ENCODE measurements around the gene PHETA2. TPM values are rescaled to one million over a fixed set of nuclear protein-coding genes. Genes with fewer than 3 reads are reported as not detected.

The PHETA2 gene
- total and polyA plus RNA-seq, 5 experiments from 2014 or later: 0.08 to 1.6 (median 0.17) TPM

DNA sequence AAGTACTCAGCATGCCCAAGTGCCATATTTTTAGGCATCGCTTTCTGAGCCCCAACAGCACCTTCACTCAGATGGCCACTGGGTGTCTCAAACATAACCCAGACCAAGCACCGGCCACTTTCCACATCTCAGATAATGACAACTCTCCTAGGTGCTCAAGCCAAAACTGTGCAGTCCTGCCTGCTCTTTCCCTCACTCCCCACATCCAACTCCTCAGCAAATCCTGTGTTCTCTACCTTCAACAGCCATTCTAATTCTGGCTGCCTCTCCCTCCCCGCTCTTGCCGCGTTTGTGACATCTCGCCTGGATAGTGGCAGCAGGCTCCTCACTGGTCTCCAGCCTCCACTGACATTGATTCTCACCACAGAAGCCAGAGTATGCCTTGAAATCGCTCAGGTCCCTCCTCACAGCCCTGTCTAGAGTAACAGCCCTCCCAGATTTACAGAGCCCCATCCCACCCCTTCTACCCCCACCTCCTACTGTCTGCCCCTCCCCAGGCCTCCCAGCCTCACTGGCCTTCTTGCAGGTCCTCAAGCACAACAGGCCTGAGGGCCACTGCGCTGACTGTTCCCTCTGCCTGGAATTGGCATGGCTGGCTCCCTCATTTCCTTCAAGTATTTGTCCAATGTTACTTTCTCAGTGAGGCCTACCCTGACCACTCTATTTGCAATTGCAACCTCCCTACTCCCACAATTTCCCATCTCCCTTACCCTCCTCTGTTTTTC lies 1.3 kb upstream of the PHETA2 start:
- H3K27ac Mint-ChIP-seq: peak overlapping the region in 7 of 10 donors; percentile 5 to 83 (median 67)
- no peaks in the 10 kb centered on the region for H3K27me3 Mint-ChIP-seq
- POLR2A ChIA-PET: interaction anchor here (2.2 kb wide), 1 partner anchor 18 kb away, joined by 9 read pairs; the partner anchor contains the start of gene NDUFA6
- no peaks in the 10 kb centered on the region for H3K9me3 Mint-ChIP-seq
- H3K36me3 Mint-ChIP-seq: peaks cover 0 to 2% (median 0%) of the 10 kb centered on the region in 3 donors
- ATAC-seq: no peak
- H3K4me3 Mint-ChIP-seq: peak overlapping the region; percentile 33 to 97 (median 69)
- DNase-seq: no peak
- H3K4me1 Mint-ChIP-seq: peaks cover 15 to 55% (median 38%) of the 10 kb centered on the region in 4 donors

GRCh38 chr22:42073621-42074041 lies 417 bp upstream of the PHETA2 start:
- H3K27ac Mint-ChIP-seq: peak overlapping the region in 8 of 10 donors; percentile 20 to 91 (median 73)
- no peaks in the 10 kb centered on the region for H3K36me3 Mint-ChIP-seq
- no peaks in the 10 kb centered on the region for H3K27me3 Mint-ChIP-seq
- peak overlapping the region; percentile 33 to 97 (median 68) for H3K4me3 Mint-ChIP-seq
- no peaks in the 10 kb centered on the region for H3K9me3 Mint-ChIP-seq
- POLR2A ChIA-PET: interaction anchor here (2.2 kb wide), 1 partner anchor 17 kb away, joined by 9 read pairs; the partner anchor contains the start of gene NDUFA6
- H3K4me1 Mint-ChIP-seq: peaks cover 15 to 59% (median 41%) of the 10 kb centered on the region in 4 donors
- ATAC-seq (no peak), DNase-seq (peak in 1 of 10 donors; percentile 10)

DNA sequence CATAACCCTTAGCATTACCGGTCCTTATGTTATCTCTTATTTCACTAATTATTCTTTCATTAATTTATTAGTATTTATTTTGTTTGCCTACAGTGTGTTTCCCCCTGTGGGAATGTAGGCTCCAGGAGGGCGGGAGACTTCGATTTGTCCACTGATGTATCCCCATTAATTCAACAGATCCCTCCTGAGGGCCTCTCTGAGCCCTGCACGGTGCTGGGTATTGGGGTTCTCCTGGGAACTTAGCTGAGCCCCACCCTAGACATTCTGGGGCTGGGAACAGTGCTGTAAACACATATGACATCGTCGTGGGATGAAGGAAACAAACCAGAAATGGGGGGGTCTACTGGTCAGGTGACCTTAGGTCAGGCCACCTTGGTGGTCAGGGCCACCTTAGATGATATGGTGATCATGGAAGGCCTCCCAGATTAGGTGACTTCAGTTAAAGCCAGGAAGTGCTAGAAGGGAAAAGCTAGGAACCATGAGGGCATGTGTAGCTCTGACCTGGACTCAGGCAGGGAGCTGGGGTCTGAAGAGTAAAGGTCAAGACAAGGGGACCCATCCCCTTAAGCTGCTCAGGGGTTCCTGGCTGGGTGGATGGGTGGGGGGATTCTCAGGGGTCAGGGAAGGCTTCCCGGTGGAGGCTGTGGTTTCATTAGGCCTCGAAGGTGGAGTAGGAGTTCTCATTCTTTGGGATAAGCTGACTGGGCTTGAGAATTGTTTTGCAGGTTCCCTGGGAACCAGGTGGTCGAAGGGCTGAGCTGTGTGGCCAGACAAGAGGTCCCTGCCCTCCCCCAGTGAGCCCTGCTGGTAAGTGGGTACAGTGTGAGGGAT lies 1.0 kb downstream of the PHETA2 start:
- Mint-ChIP-seq H3K4me1 (peaks cover 20 to 58% (median 44%) of the 10 kb centered on the region in 4 donors), H3K4me3 (peak overlapping the region; percentile 46 to 97 (median 62)), H3K27ac (peak overlapping the region in 6 of 10 donors; percentile 17 to 73 (median 71)), H3K27me3 (no peaks in the 10 kb centered on the region), H3K36me3 (no peaks in the 10 kb centered on the region), H3K9me3 (no peaks in the 10 kb centered on the region)
- peak in 1 of 10 donors; percentile 7 for DNase-seq
- ATAC-seq: no peak
- POLR2A ChIA-PET: interaction anchor here (0.8 to 7.3 kb wide), 3 partner anchors 9 to 369 kb away, joined by 3 to 163 read pairs (median 4); partner anchors contain the start of gene NDUFA6

DNA sequence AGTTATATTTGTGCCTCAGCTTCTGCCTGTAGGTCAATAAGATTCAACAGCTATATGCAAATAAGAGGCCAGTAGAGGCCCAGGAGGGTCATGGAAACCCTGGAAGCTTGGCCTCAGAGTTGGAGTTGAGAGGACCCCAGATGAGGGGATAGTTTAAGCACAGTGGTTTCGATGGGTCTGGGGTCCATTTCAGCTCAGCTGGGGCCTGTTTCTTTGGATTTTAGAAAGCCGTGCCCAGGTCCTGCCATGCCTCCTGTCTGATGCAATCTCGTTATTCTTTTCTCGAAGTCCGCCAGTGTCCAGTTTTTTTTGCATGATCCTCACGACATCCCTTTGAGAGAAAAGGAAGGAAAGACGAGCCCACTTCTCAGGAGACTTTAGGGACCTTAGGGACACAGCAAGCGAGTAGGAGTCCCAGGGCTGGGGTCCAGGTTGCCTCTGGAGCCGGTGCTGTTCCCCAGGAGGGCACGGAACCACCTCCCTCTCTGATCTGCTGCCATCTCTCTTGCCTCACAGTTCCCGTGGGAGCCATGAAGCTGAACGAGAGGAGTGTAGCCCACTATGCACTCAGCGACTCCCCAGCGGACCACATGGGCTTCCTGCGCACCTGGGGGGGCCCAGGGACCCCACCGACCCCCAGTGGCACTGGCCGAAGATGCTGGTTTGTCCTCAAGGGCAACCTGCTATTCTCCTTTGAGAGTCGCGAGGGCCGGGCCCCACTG lies 2.9 kb downstream of the PHETA2 start:
- peak in 1 of 10 donors; percentile 1 for DNase-seq
- H3K27me3 Mint-ChIP-seq: no peaks in the 10 kb centered on the region
- H3K4me3 Mint-ChIP-seq: no peak overlapping the region
- peaks cover 0 to 3% (median 0%) of the 10 kb centered on the region in 3 donors for H3K36me3 Mint-ChIP-seq
- no peak for ATAC-seq
- H3K9me3 Mint-ChIP-seq: no peaks in the 10 kb centered on the region
- POLR2A ChIA-PET: interaction anchor here (0.5 to 7.3 kb wide), 5 partner anchors 13 to 778 kb away, joined by 3 to 163 read pairs (median 3); partner anchors contain the start of genes NDUFA6, POLDIP3 and ZC3H7B
- H3K27ac Mint-ChIP-seq: peak overlapping the region in 2 of 10 donors; percentile 21 to 60
- peaks cover 14 to 57% (median 40%) of the 10 kb centered on the region in 4 donors for H3K4me1 Mint-ChIP-seq

DNA sequence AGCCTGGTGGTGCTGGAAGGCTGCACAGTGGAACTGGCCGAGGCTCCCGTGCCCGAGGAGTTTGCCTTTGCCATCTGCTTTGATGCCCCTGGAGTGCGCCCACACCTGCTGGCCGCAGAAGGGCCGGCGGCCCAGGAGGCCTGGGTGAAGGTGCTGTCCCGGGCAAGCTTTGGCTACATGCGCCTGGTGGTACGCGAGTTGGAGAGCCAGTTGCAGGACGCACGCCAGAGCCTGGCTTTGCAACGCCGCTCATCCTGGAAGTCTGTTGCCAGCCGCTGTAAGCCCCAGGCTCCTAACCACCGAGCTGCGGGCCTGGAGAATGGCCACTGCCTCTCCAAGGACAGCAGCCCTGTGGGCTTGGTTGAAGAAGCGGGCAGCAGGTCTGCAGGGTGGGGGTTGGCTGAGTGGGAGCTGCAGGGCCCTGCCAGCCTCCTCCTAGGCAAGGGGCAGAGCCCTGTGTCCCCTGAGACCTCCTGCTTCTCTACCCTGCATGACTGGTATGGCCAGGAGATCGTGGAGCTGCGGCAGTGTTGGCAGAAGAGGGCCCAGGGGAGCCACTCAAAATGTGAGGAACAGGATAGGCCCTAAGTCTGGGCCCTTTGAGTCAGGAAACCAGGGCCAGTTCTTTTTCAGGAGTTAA lies 3.6 kb downstream of the PHETA2 start:
- POLR2A ChIA-PET: interaction anchor here (2.3 to 7.3 kb wide), 3 partner anchors 8 to 236 kb away, joined by 8 to 163 read pairs (median 46); partner anchors contain the start of genes NAGA and NDUFA6
- Mint-ChIP-seq H3K4me1 (peaks cover 17 to 59% (median 46%) of the 10 kb centered on the region in 4 donors), H3K27me3 (no peaks in the 10 kb centered on the region), H3K9me3 (no peaks in the 10 kb centered on the region), H3K36me3 (peaks cover 0 to 10% (median 2%) of the 10 kb centered on the region in 3 donors), H3K27ac (peak overlapping the region in 7 of 10 donors; percentile 8 to 99 (median 53)), H3K4me3 (peak overlapping the region in 3 of 10 donors; percentile 3 to 96 (median 10))
- DNase-seq (no peak), ATAC-seq (no peak)

- Mint-ChIP-seq H3K27ac (peak overlapping the region; percentile 91 to 100 (median 99)), H3K36me3 (peaks cover 0 to 16% (median 3%) of the 10 kb centered on the region in 3 donors), H3K9me3 (no peaks in the 10 kb centered on the region), H3K27me3 (no peaks in the 10 kb centered on the region), H3K4me1 (peaks cover 16 to 55% (median 42%) of the 10 kb centered on the region in 4 donors), H3K4me3 (peak overlapping the region; percentile 87 to 98 (median 95))
- DNase-seq (no peak), ATAC-seq (no peak)
- POLR2A ChIA-PET: interaction anchor here (0.6 to 7.3 kb wide), 13 partner anchors 9 to 921 kb away, joined by 3 to 163 read pairs (median 7); partner anchors contain the start of genes CCDC134, DESI1, NAGA and NDUFA6
These were observed 4.6 kb downstream of the PHETA2 start for GRCh38 chr22:42078469-42079318.

DNA sequence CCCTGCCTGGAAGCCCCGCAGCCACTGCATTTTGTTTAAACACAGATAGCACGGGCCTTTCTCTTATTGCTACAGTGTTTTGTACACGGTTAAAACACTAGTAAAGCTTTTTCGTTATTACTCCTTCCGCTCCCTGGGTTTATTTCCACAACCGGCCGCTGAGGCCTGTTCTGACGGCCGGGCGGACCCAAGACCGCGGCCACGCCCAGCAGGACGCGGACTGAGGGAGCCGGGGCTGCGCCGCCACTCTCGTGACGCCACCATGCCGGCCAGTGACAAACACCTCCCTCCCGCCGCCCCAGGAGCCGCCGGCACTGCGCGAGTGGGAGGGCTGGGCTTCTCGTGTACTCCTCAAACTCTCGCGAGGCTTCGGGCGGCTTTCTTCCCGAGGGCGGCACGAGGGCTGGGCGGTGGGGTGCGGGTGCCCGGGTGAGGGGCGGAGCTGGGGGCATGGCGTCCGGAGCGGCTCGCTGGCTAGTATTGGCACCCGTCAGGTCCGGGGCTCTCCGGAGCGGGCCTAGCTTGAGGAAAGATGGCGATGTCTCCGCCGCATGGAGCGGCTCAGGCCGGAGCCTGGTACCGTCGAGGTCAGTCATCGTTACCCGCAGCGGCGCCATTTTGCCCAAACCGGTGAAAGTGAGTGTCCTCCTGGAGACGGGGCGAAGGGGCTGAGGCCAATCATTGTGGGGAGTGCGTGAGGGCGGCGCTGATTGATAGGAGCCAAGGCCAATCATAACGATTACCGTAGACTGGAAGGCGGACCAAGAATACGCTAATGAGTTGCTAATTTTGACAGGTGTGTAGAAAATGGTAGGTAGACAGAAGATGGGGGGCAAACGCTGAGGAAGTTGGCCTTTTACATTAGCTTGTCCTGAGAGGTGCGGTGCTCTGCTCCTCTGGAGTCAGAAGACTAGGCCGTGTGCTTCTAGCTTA lies 5.5 kb downstream of the PHETA2 start, which contains the start of gene SMDT1:
Gene SMDT1 (plus strand): TSS at position 382 of the 933 bp plus-strand sequence. CDS start 69 bp downstream, at position 451.
- ATAC-seq: peak; percentile 92 to 93
- peak within 1 kb of the TSS; percentile 87 to 98 (median 95) for H3K4me3 Mint-ChIP-seq
- peaks cover 19 to 55% (median 44%) of the 10 kb centered on the region in 4 donors for H3K4me1 Mint-ChIP-seq
- POLR2A ChIA-PET: interaction anchor here (0.6 to 7.3 kb wide), 22 partner anchors 10 to 986 kb away, joined by 3 to 163 read pairs (median 5); partner anchors contain the start of genes CCDC134, CENPM, DESI1 and NAGA
- H3K27ac Mint-ChIP-seq: peak within 1 kb of the TSS; percentile 91 to 100 (median 99)
- no peaks in the 10 kb centered on the region for H3K9me3 Mint-ChIP-seq
- H3K36me3 Mint-ChIP-seq: peaks cover 0 to 25% (median 7%) of the 10 kb centered on the region in 3 donors
- peak; percentile 96 to 100 (median 98) for DNase-seq
- H3K27me3 Mint-ChIP-seq: no peaks in the 10 kb centered on the region

- no peak for DNase-seq
- H3K4me3 Mint-ChIP-seq: peak overlapping the region; percentile 87 to 98 (median 95)
These were observed 6.2 kb downstream of the PHETA2 start for GRCh38 chr22:42080287-42080686.

GRCh38 chr22:42083119-42083518 lies 9.1 kb downstream of the PHETA2 start:
- Mint-ChIP-seq H3K27me3 (no peaks in the 10 kb centered on the region), H3K4me1 (peaks cover 21 to 53% (median 42%) of the 10 kb centered on the region in 4 donors), H3K4me3 (peak overlapping the region in 3 of 10 donors; percentile 26 to 48 (median 46)), H3K36me3 (peaks cover 0 to 52% (median 10%) of the 10 kb centered on the region in 3 donors), H3K27ac (no peak overlapping the region), H3K9me3 (no peaks in the 10 kb centered on the region)
- ATAC-seq (no peak), DNase-seq (no peak)
- POLR2A ChIA-PET: no interaction called here

More at GRCh38 chr22:42080287-42080686, 6.2 kb downstream of the PHETA2 start:
- no peaks in the 10 kb centered on the region for H3K9me3 Mint-ChIP-seq
- H3K4me1 Mint-ChIP-seq: peaks cover 19 to 49% (median 39%) of the 10 kb centered on the region in 4 donors
- no peak for ATAC-seq
- no peaks in the 10 kb centered on the region for H3K27me3 Mint-ChIP-seq
- H3K36me3 Mint-ChIP-seq: peaks cover 0 to 32% (median 8%) of the 10 kb centered on the region in 3 donors
- POLR2A ChIA-PET: interaction anchor here (0.9 to 7.3 kb wide), 18 partner anchors 9 to 794 kb away, joined by 3 to 163 read pairs (median 6); partner anchors contain the start of genes CCDC134, CENPM, DESI1 and NAGA
- peak overlapping the region; percentile 91 to 100 (median 99) for H3K27ac Mint-ChIP-seq

Measured in naive thymus-derived CD8-positive, alpha-beta T cell (primary cell).